ENCODE data around the gene THYN1.
"Not testable (repeated sequence)": the region's sequence is repeated elsewhere in the genome, so short reads cannot be mapped to it uniquely, and the experiment has no call there.

Gene THYN1

GRCh38 chr11:134253188-134253993 lies at the start of gene THYN1, which contains the start of gene ACAD8:
Gene THYN1, minus strand, starts transcription at chr11:134253352. Its CDS starts 470 bp downstream, at chr11:134252882.
Gene ACAD8, plus strand, starts transcription at chr11:134253568. Its CDS starts 33 bp downstream, at chr11:134253601.
- peak; percentile 95 for DNase-seq (ENCODE audit: insufficient read length, low spot score)
- peak; percentile 92 for FAIRE-seq

DNA sequence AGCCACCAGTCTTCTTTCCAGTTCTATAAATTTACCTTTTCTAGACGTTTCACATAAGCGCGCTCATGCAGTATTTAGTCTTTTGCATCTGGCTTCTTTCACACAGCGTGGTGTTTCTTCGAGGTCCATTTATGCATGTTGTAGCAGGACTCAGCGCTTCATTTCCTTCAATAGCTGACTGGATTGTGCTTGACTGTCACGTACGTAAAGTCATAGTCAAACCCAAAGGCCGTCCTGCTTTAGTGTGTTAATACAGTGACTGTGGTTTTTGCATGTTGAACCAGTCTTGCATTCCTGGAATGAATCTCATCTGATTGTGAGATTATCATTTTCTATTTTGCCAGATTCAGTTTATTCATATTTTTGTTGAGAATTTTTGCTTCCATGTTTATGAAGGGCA lies 41.5 kb upstream of the THYN1 start:
- FAIRE-seq (no peak), DNase-seq (ENCODE audit: insufficient read length, low spot score) (no peak)

- DNase-seq (ENCODE audit: insufficient read length, low spot score) (no peak), FAIRE-seq (no peak)
These were observed 40.3 kb upstream of the THYN1 start for GRCh38 chr11:134293119-134294113.

- no peak for DNase-seq (ENCODE audit: insufficient read length, low spot score)
- FAIRE-seq, result no peak
These were observed 39.5 kb upstream of the THYN1 start for GRCh38 chr11:134292661-134293060.

GRCh38 chr11:134291196-134291595 lies 38.0 kb upstream of the THYN1 start:
- DNase-seq (ENCODE audit: insufficient read length, low spot score) (no peak), FAIRE-seq (no peak)

- no peak for FAIRE-seq
These were observed 37.5 kb upstream of the THYN1 start for GRCh38 chr11:134290646-134291045.

DNA sequence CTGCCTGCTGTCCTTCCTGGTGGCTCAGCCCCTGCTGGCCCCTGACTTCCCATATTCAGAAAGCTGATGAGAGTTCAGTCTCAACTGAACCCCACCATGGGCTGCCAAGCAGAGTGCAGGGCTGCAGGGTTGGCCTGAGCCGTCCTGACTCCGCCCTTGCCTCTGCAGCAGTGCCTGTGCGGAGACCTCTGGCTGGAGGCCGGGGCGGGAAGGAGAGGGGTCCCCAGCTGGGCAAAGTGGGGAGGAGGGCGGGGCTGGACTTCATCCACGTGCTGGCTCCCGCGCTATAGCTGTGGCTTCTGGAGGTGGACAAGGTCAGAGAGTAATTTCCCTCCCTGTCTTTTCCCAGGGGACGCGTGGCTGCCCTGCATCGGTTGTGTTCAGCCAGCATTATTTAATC lies 36.6 kb upstream of the THYN1 start:
- DNase-seq (ENCODE audit: insufficient read length, low spot score), result no peak
- FAIRE-seq, result no peak

More at GRCh38 chr11:134290646-134291045, 37.5 kb upstream of the THYN1 start:
- no peak for DNase-seq (ENCODE audit: insufficient read length, low spot score)

- FAIRE-seq (no peak), DNase-seq (ENCODE audit: insufficient read length, low spot score) (no peak)
These were observed 36.0 kb upstream of the THYN1 start for GRCh38 chr11:134289167-134289566.

DNA sequence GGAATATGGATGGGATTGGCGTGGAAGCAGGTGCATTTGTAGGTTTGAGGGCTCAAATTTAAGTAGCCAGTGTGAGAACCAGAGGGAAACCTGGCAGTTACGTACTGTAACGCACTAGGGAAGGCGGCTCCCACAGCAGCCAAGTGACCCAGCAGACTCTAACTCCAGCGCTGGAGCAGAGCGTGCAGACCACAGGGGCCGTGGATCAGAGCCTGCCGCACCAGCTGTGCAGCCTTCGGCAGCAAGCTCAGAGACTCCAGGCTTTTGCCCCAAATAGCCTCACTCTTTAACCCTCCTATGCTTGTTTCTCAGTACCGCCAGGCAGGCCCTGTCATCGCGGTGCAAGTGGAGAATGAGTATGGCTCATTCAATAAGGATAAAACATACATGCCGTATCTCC lies 35.3 kb upstream of the THYN1 start:
- FAIRE-seq (no peak), DNase-seq (ENCODE audit: insufficient read length, low spot score) (no peak)

GRCh38 chr11:134287561-134287960 lies 34.4 kb upstream of the THYN1 start:
- FAIRE-seq (no peak), DNase-seq (ENCODE audit: insufficient read length, low spot score) (no peak)

DNA sequence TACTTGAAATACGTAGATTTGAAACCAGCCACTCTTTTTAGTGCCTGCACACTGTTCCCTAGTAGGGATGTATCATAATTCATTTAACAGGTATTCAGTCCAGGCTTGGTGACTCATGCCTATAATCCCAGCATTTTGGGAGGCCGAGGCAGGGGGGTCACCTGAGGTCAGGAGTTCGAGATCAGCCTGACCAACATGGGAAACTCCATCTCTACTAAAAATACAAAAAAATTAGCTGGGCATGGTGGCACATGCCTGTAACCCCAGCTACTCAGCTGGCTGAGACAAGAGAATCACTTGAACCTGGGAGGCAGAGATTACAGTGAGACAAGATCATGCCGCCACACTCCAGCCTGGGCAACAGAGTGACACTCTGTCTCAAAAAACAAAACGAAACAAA lies 31.2 kb upstream of the THYN1 start:
- not testable (repeated sequence) for DNase-seq (ENCODE audit: insufficient read length, low spot score); FAIRE-seq

- no peak for DNase-seq (ENCODE audit: insufficient read length, low spot score)
- no peak for FAIRE-seq
These were observed 30.5 kb upstream of the THYN1 start for GRCh38 chr11:134283461-134284230.

DNA sequence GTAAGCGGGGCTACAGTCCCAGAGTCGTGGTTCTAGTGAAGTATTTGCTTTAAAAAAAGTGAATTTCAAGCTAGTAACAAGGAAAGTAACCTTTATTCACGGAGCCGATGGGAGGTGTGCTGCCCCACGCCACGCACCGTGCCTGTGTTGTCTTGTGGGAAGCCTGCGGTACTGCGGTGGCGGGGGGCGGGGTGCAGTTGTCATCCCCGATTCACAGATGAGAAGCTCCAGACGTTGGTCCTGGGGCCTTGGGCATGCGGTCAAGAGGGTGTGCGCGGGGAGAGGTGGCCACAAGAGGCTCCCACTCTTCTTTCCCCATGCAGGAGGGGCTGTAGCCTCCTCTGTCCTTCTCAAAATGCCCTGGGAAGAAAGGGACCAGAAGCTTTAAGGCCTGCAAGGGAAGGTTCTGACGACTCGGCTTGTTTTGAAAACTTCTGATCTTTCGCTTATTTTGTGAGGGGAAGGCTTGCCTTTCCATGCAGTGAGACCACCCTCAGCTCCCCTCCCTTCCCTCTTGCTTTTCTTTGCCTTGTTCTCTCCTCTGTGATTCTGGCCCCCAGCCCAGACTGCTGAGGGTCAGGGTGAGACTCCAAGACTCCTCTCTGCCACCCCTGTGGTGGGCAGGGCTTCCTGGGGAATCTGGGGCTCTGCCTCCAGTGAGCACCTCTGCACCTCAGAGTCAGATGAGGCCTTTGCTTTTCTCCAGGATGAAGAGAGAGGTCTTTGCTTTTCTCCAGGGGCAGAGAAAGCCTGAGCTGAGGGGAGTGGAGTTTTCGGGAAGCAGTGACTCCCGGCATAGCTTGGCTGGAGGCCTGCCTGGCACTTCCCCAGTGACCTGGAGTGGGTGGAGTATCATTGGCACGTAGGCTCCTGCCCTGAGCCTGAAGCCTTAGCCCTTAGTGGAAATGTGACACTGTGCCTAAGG lies 29.2 kb upstream of the THYN1 start:
- DNase-seq (ENCODE audit: insufficient read length, low spot score) (no peak), FAIRE-seq (no peak)

DNA sequence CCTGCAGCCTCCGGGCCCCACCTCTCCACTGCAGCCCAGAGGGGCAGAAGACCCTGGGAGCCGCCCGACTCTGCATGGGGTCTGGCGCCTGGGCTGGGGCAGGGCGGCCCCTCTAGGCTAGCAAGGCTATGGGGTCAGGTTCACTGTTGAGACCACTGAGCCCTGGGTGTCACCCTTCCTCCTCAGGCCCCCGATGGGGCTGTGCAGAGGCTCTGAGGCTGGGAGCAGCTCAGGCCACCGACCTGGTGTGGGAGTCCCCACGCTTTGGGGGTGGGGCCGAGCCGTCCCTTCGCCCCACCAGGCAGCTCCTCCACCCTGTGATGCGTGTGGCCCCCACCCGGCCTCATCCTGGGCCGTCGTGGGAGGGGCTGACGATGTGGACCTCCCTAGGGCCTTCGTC lies 28.5 kb upstream of the THYN1 start:
- DNase-seq (ENCODE audit: insufficient read length, low spot score); FAIRE-seq: not testable (repeated sequence)

- FAIRE-seq, result no peak
- no peak for DNase-seq (ENCODE audit: insufficient read length, low spot score)
These were observed 25.2 kb upstream of the THYN1 start for GRCh38 chr11:134278356-134278755.

DNA sequence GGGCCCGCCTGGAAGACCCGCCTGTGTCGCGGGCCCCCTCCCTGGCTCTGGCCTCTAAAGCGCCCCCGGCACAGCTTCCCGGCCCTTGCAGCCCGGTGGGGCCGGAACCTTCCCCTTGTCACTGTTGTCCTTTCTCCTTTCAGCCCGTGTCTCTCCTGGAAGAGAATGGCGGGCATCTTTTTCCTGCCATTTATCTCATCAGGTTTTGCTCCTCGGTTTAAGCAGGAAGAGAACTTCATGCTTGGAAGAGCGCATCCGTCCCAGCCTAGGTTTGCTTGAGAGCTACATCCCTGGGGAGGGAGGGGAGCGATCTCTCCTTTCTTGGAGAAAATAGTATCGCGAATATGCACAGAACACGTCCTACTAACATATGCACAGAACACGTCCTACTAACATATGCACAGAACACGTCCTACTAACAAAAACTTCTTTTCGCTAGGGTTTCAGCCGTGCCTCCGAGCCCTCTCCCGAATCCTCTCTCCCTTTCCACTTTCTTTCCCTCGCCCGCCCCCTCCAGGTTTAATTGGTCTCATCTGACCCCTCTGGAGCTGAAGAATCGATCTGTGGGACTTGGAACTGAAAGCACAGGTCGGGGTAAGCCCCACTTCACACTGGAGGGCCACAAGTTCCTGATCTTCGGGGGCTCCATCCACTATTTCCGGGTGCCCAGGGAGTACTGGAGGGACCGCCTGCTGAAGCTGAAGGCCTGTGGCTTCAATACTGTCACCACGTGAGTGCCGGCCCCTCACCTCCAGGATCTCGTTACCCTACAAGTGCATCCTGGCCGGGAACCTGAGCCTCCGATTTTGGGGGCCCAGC lies 24.2 kb upstream of the THYN1 start:
- FAIRE-seq (peak; percentile 26), DNase-seq (ENCODE audit: insufficient read length, low spot score) (no peak)

- DNase-seq (ENCODE audit: insufficient read length, low spot score) (no peak), FAIRE-seq (no peak)
These were observed 23.4 kb upstream of the THYN1 start for GRCh38 chr11:134276396-134277182.
